ENCODE measurements around the gene NID1. TPM values are rescaled to one million over a fixed set of nuclear protein-coding genes. Genes with fewer than 3 reads are reported as not detected.

NID1 gene
- total RNA-seq, 1 donor from 2014 or later, result 73.0 TPM

- no peaks in the 10 kb centered on the region for H3K9me3 Mint-ChIP-seq (ENCODE audit: unreplicated experiment)
- peaks cover 26% of the 10 kb centered on the region for H3K36me3 Mint-ChIP-seq (ENCODE audit: low read depth, unreplicated experiment)
- no peak for DNase-seq (ENCODE audit: low read depth)
- H3K9me3 ChIP-seq (ENCODE audit: insufficient read depth, low read depth, low read length), result no peaks in the 10 kb centered on the region
- no peaks in the 10 kb centered on the region for H3K27me3 ChIP-seq (ENCODE audit: insufficient read depth, low read length)
- H3K4me2 ChIP-seq (ENCODE audit: low read length), result no peak overlapping the region
- H3K4me1 Mint-ChIP-seq (ENCODE audit: low read depth, unreplicated experiment), result no peaks in the 10 kb centered on the region
- H3K27ac Mint-ChIP-seq (ENCODE audit: unreplicated experiment), result no peak overlapping the region
- peaks cover 22% of the 10 kb centered on the region for H3K36me3 ChIP-seq (ENCODE audit: insufficient read depth, low read length)
- H3K4me3 ChIP-seq (ENCODE audit: insufficient read depth, low read depth, low read length), result no peak overlapping the region
- H4K20me1 ChIP-seq (ENCODE audit: insufficient read depth, low read length), result no peaks in the 10 kb centered on the region
- no peak for FAIRE-seq
- H3K4me1 ChIP-seq (ENCODE audit: insufficient read depth, low read length), result no peaks in the 10 kb centered on the region
- no peaks in the 10 kb centered on the region for H3K79me2 ChIP-seq (ENCODE audit: insufficient read depth, low read length)
- no peak overlapping the region for H3K27ac ChIP-seq (ENCODE audit: low read depth, low read length)
- no peak overlapping the region for H3K4me3 Mint-ChIP-seq (ENCODE audit: unreplicated experiment)
- no peak overlapping the region for H3K9ac ChIP-seq (ENCODE audit: low read length)
- H2AFZ ChIP-seq (ENCODE audit: low read depth, low read length), result no peak overlapping the region
- no peaks in the 10 kb centered on the region for H3K27me3 Mint-ChIP-seq (ENCODE audit: low read depth, unreplicated experiment)
- no peak for TF ChIP-seq CTCF (IDR thresholded peaks at IDR 0.05; ENCODE audit: insufficient read depth, low read depth, low read length)
- no peak for TF ChIP-seq EZH2 (IDR thresholded peaks at IDR 0.05; ENCODE audit: insufficient read depth, low read length)
These were observed 37.8 kb downstream of the NID1 start for GRCh38 chr1:236027104-236027503.

- peaks cover 27% of the 10 kb centered on the region for H3K36me3 Mint-ChIP-seq (ENCODE audit: low read depth, unreplicated experiment)
- no peaks in the 10 kb centered on the region for H3K4me1 Mint-ChIP-seq (ENCODE audit: low read depth, unreplicated experiment)
These were observed 39.1 kb downstream of the NID1 start for GRCh38 chr1:236025836-236026235.

More at GRCh38 chr1:236025836-236026235, 39.1 kb downstream of the NID1 start:
- H3K9ac ChIP-seq (ENCODE audit: low read length), result no peak overlapping the region
- no peak overlapping the region for H3K27ac ChIP-seq (ENCODE audit: low read depth, low read length)
- DNase-seq (ENCODE audit: low read depth) (no peak), FAIRE-seq (no peak)
- H2AFZ ChIP-seq (ENCODE audit: low read depth, low read length), result no peak overlapping the region
- H3K27me3 ChIP-seq (ENCODE audit: insufficient read depth, low read length), result no peaks in the 10 kb centered on the region
- H3K36me3 ChIP-seq (ENCODE audit: insufficient read depth, low read length), result peaks cover 18% of the 10 kb centered on the region
- no peaks in the 10 kb centered on the region for H4K20me1 ChIP-seq (ENCODE audit: insufficient read depth, low read length)
- Mint-ChIP-seq H3K27me3 (ENCODE audit: low read depth, unreplicated experiment) (no peaks in the 10 kb centered on the region), H3K27ac (ENCODE audit: unreplicated experiment) (no peak overlapping the region), H3K9me3 (ENCODE audit: unreplicated experiment) (no peaks in the 10 kb centered on the region), H3K4me3 (ENCODE audit: unreplicated experiment) (no peak overlapping the region)
- TF ChIP-seq CTCF (IDR thresholded peaks at IDR 0.05; ENCODE audit: insufficient read depth, low read depth, low read length), result no peak
- TF ChIP-seq EZH2 (IDR thresholded peaks at IDR 0.05; ENCODE audit: insufficient read depth, low read length), result no peak
- no peaks in the 10 kb centered on the region for H3K9me3 ChIP-seq (ENCODE audit: insufficient read depth, low read depth, low read length)
- no peaks in the 10 kb centered on the region for H3K79me2 ChIP-seq (ENCODE audit: insufficient read depth, low read length)
- no peaks in the 10 kb centered on the region for H3K4me1 ChIP-seq (ENCODE audit: insufficient read depth, low read length)
- no peak overlapping the region for H3K4me2 ChIP-seq (ENCODE audit: low read length)
- H3K4me3 ChIP-seq (ENCODE audit: insufficient read depth, low read depth, low read length), result no peak overlapping the region

Data from astrocyte (in vitro differentiated cells and primary cell).